A549 (cell line): Measurements from ENCODE around the gene ZSWIM3. TPM values are rescaled to one million over a fixed set of nuclear protein-coding genes. Genes with fewer than 3 reads are reported as not detected.
A peak's percentile ranks its signal among the peaks of the same experiment; 100 is the strongest.

Source experiments
- ATAC-seq, 2 experiments: fragments of 200-7000 bp in 1 of 2; fragments of >200 bp in 1 of 2; cut with Nextera tagmentation in 1 of 2; cut with Tn5 transposase in 1 of 2; 3 replicates each; pipeline versions ENCODE4 v1.8.0 to v1.9.1; 2018 to 2020; ENCODE audit warnings: mild to moderate bottlenecking in 1 of 2, moderate library complexity in 1 of 2
- CTCF ChIA-PET: fragments of 300-600 bp; sonication (Branson Sonifier 250); formaldehyde crosslinking; extraction: SDS; loops from one replicate; lab custom pipeline; 2021; ENCODE audit warnings: antibody characterized with exemption, inconsistent platforms; lab: Yijun Ruan, JAX
- POLR2A ChIA-PET: fragments of 350-600 bp; formaldehyde crosslinking; extraction: SDS; loops from one replicate; lab custom pipeline; 2021; ENCODE audit warnings: antibody characterized with exemption, inconsistent platforms; lab: Yijun Ruan, JAX
- DNase-seq, 2 experiments: peaks; one replicate each; pipeline versions ENCODE4 v3.0.0 to v3.0.0-alpha.2; 2011 to 2016; ENCODE audit warnings: low read depth in 1 of 2, low spot score in 1 of 2
- FAIRE-seq: peaks from 2 replicates; lab custom pipeline; 2011; peaks lifted over from hg19 to GRCh38; lab: Jason Lieb, UNC
- H3K27ac ChIP-seq, 2 experiments: fragments of >200 bp; sonication (Bioruptor Twin); formaldehyde crosslinking; 3 replicates each; pipeline ENCODE4 v1.5.1; 2016 to 2017
- H3K4me1 ChIP-seq: fragments of >200 bp; sonication (Bioruptor Twin); formaldehyde crosslinking; 3 replicates; pipeline ENCODE4 v1.6.1; 2016
- H3K4me2 ChIP-seq: fragments of >200 bp; sonication (Bioruptor Twin); formaldehyde crosslinking; 3 replicates; pipeline ENCODE4 v1.6.1; 2016
- H3K4me3 ChIP-seq: fragments of >200 bp; sonication (Bioruptor Twin); formaldehyde crosslinking; 3 replicates; pipeline ENCODE4 v1.5.1; 2016
- H3K9me3 ChIP-seq: fragments of >200 bp; sonication (Bioruptor Twin); formaldehyde crosslinking; 3 replicates; pipeline ENCODE4 v1.6.1; 2016
- CEBPB ChIP-seq, 2 experiments: fragments of >200 bp in 1 of 2; sonication (Bioruptor Twin) in 1 of 2; formaldehyde crosslinking in 1 of 2; IDR thresholded peaks; 2 replicates each; pipeline ENCODE4 v1.6.1; 2012 to 2016
- CHD2 ChIP-seq: fragments of 150-350 bp; IDR thresholded peaks from 2 replicates; pipeline ENCODE4 v1.6.1; 2014; ENCODE audit warnings: low read length; ENCODE audit not compliant: partially characterized antibody
- CHD4 ChIP-seq: fragments of 200-600 bp; sonication (generic); IDR thresholded peaks from 2 replicates; pipeline ENCODE4 v1.6.1; 2016; ENCODE audit warnings: antibody characterized with exemption, mild to moderate bottlenecking, borderline replicate concordance
- EHF ChIP-seq: fragments of 250-450 bp; sonication (Bioruptor Pico); IDR thresholded peaks from 2 replicates; pipeline ENCODE4 v1.5.0; 2020; ENCODE audit warnings: mild to moderate bottlenecking
- ELK1 ChIP-seq: fragments of 150-350 bp; IDR thresholded peaks from 2 replicates; pipeline ENCODE4 v1.6.1; 2014; ENCODE audit warnings: low read depth, mild to moderate bottlenecking, low read length
- EP300 ChIP-seq, 2 experiments: fragments of >200 bp; sonication (Bioruptor Twin); formaldehyde crosslinking; IDR thresholded peaks; 2 replicates in 1 of 2; 3 replicates in 1 of 2; pipeline ENCODE4 v1.6.1; 2016 to 2017
- ESRRA ChIP-seq: fragments of 150-350 bp; IDR thresholded peaks from 2 replicates; pipeline ENCODE4 v1.6.1; 2014; ENCODE audit warnings: mild to moderate bottlenecking, low read length, borderline replicate concordance
- FOSB ChIP-seq: fragments of 250-450 bp; sonication (Bioruptor Pico); IDR thresholded peaks from 2 replicates; pipeline ENCODE4 v1.5.0; 2020; ENCODE audit warnings: mild to moderate bottlenecking, moderate library complexity
- FOXS1 ChIP-seq: fragments of 250-450 bp; sonication (Bioruptor Pico); IDR thresholded peaks from 2 replicates; pipeline ENCODE4 v1.5.0; 2020; ENCODE audit warnings: mild to moderate bottlenecking, moderate library complexity
- GATA3 ChIP-seq: IDR thresholded peaks from 2 replicates; pipeline ENCODE4 v1.6.1; 2012; ENCODE audit warnings: borderline replicate concordance
- HDAC2 ChIP-seq: fragments of 200-600 bp; sonication (generic); IDR thresholded peaks from 2 replicates; pipeline ENCODE4 v1.6.1; 2016
- HEYL ChIP-seq: fragments of 250-450 bp; sonication (Bioruptor Pico); IDR thresholded peaks from 2 replicates; pipeline ENCODE4 v1.8.0; 2021; ENCODE audit warnings: mild to moderate bottlenecking, moderate library complexity
- JUN ChIP-seq, 2 experiments: fragments of >200 bp; sonication (Bioruptor Twin); formaldehyde crosslinking; IDR thresholded peaks; 2 replicates in 1 of 2; 3 replicates in 1 of 2; pipeline ENCODE4 v1.6.1; 2016 to 2017
- KDM5A ChIP-seq: fragments of 200-600 bp; sonication (generic); IDR thresholded peaks from 2 replicates; pipeline ENCODE4 v1.6.1; 2016; ENCODE audit warnings: antibody characterized with exemption, mild to moderate bottlenecking
- MAFK ChIP-seq: fragments of 450-650 bp; IDR thresholded peaks from 2 replicates; pipeline ENCODE4 v1.6.1; 2014; ENCODE audit not compliant: partially characterized antibody
- MAX ChIP-seq: IDR thresholded peaks from 2 replicates; pipeline ENCODE4 v1.6.1; 2012
- NPAS2 ChIP-seq: fragments of 250-450 bp; sonication (Bioruptor Pico); IDR thresholded peaks from 2 replicates; pipeline ENCODE4 v1.8.0; 2022; ENCODE audit warnings: mild to moderate bottlenecking, moderate library complexity, borderline replicate concordance
- PHF8 ChIP-seq: fragments of 200-600 bp; sonication (generic); IDR thresholded peaks from 2 replicates; pipeline ENCODE4 v1.6.1; 2016; ENCODE audit warnings: low read depth, mild to moderate bottlenecking, antibody characterized with exemption, moderate library complexity, borderline replicate concordance
- RARB ChIP-seq: fragments of 250-450 bp; sonication (Bioruptor Pico); IDR thresholded peaks from 2 replicates; pipeline ENCODE4 v1.8.0; 2021; ENCODE audit warnings: mild to moderate bottlenecking, moderate library complexity
- REST ChIP-seq: fragments of 200-600 bp; sonication (generic); IDR thresholded peaks from 2 replicates; pipeline ENCODE4 v1.6.1; 2016; ENCODE audit warnings: antibody characterized with exemption, mild to moderate bottlenecking, moderate library complexity
- SMC3 ChIP-seq: fragments of >200 bp; sonication (Bioruptor Twin); formaldehyde crosslinking; IDR thresholded peaks from 3 replicates; pipeline ENCODE4 v1.6.1; 2018; ENCODE audit warnings: inconsistent platforms
- SREBF2 ChIP-seq: fragments of 450-650 bp; IDR thresholded peaks from 2 replicates; pipeline ENCODE4 v1.6.1; 2014; ENCODE audit warnings: mild to moderate bottlenecking, moderate library complexity
- TFCP2L1 ChIP-seq: fragments of 250-450 bp; sonication (Bioruptor Pico); IDR thresholded peaks from 2 replicates; pipeline ENCODE4 v1.5.0; 2021; ENCODE audit warnings: mild to moderate bottlenecking
- TP53 ChIP-seq: fragments of 250-450 bp; sonication (Bioruptor Pico); IDR thresholded peaks from 2 replicates; pipeline ENCODE4 v1.5.0; 2021; ENCODE audit warnings: mild to moderate bottlenecking, moderate library complexity
- USF2 ChIP-seq: fragments of 450-650 bp; IDR thresholded peaks from 2 replicates; pipeline ENCODE4 v1.6.1; 2014; ENCODE audit warnings: antibody characterized with exemption
- WGBS: methylation state at CpG from one replicate; pipeline ENCODE4 v1.1.6; 2017; ENCODE audit errors: missing lambda C conversion rate; 5-methylcytosine and 5-hydroxymethylcytosine counted together
- polyA plus RNA-seq, 4 experiments: library from polyadenylated mRNA; depleted of rRNA in 3 of 4; stranded (reverse); fragments of >200 nt; fragmentation: RNase III in 1 of 4; extraction: RNeasy Plus Mini Kit Qiagen cat#74134 plus additional on column Dnase treatment in 1 of 4; gene quantifications; 2 replicates in 3 of 4; 3 replicates in 1 of 4; pipeline ENCODE4 v1.2.3, GENCODE V29; 2011 to 2017
- TF ChIP-seq, protein P1 (sequence below): fragments of >200 bp; sonication (Bioruptor Twin); formaldehyde crosslinking; IDR thresholded peaks from 3 replicates; pipeline ENCODE4 v1.6.1; 2016
- TF ChIP-seq, protein P2 (sequence below): IDR thresholded peaks from 2 replicates; pipeline ENCODE4 v1.6.1; 2012

The ZSWIM3 gene
- polyA plus RNA-seq, 2 of the 4 experiments (the other 2 are of a cell fraction): 1.1 to 1.3 TPM

- TF ChIP-seq CHD2 (peak; percentile 80), MAX (no peak), PHF8 (no peak), REST (peak; percentile 61), JUN (IDR thresholded peaks at IDR 0.05) (peak in 1 of 2 experiments; percentile 17; a peak in 1 of 5 replicates), CEBPB (IDR thresholded peaks at IDR 0.05) (peak; percentile 12 to 70; a peak in 2 of 4 replicates)
- peaks cover 16% of the 10 kb centered on the region for H3K4me1 ChIP-seq
- H3K4me3 ChIP-seq: peak overlapping the region; percentile 33; the same call in 2 of the 3 replicates
- H3K4me2 ChIP-seq: peak overlapping the region; percentile 69
- POLR2A ChIA-PET: interaction anchor here (1.0 to 1.2 kb wide), 2 partner anchors 11 to 24 kb away, joined by 4 to 8 read pairs; no protein-coding TSS in a partner anchor
- WGBS: 20% methylated on average over 28 of the region's 43 CpGs
- peak; percentile 88 to 96 for ATAC-seq
- peak; percentile 87 to 99 for DNase-seq
- peak overlapping the region; percentile 55 to 79 for H3K27ac ChIP-seq
- CTCF ChIA-PET: interaction anchor here (0.6 to 1.6 kb wide), 2 partner anchors 13 to 1781 kb away, joined by 3 to 6 read pairs; no protein-coding TSS in a partner anchor
- no peak for FAIRE-seq
- no peaks in the 10 kb centered on the region for H3K9me3 ChIP-seq
Observed at GRCh38 chr20:45910670-45911485, 53.5 kb downstream of the ZSWIM3 start.

- ATAC-seq (no peak), FAIRE-seq (no peak)
Observed at GRCh38 chr20:45911486-45912343, 54.3 kb downstream of the ZSWIM3 start, which contains the start of gene PLTP. Gene PLTP, minus strand, starts transcription at chr20:45912155. Its CDS starts 703 bp downstream, at chr20:45911452.

GRCh38 chr20:45912344-45912682 lies 54.9 kb downstream of the ZSWIM3 start:
- POLR2A ChIA-PET: interaction anchor here (1.0 kb wide), 1 partner anchor 13 kb away, joined by 4 read pairs; no protein-coding TSS in a partner anchor
- no peaks in the 10 kb centered on the region for H3K9me3 ChIP-seq
- no peak overlapping the region for H3K4me3 ChIP-seq
- FAIRE-seq (no peak), DNase-seq (no peak), ATAC-seq (no peak)
- no peak overlapping the region for H3K4me2 ChIP-seq
- WGBS: 83% methylated on average over 4 of the region's 4 CpGs
- peaks cover 11% of the 10 kb centered on the region; the same call in 2 of the 3 replicates for H3K4me1 ChIP-seq
- no peak overlapping the region for H3K27ac ChIP-seq
- CTCF ChIA-PET: no interaction called here
- TF ChIP-seq MAFK: no peak
- TF ChIP-seq HDAC2: no peak
- TF ChIP-seq CEBPB (IDR thresholded peaks at IDR 0.05): no peak
- TF ChIP-seq FOXS1 (CRISPR knock-in tag): no peak
- TF ChIP-seq TP53 (CRISPR knock-in tag): no peak
- TF ChIP-seq ELK1: no peak
- no peak for TF ChIP-seq SMC3
- no peak for TF ChIP-seq KDM5A
- TF ChIP-seq, protein P1, sequence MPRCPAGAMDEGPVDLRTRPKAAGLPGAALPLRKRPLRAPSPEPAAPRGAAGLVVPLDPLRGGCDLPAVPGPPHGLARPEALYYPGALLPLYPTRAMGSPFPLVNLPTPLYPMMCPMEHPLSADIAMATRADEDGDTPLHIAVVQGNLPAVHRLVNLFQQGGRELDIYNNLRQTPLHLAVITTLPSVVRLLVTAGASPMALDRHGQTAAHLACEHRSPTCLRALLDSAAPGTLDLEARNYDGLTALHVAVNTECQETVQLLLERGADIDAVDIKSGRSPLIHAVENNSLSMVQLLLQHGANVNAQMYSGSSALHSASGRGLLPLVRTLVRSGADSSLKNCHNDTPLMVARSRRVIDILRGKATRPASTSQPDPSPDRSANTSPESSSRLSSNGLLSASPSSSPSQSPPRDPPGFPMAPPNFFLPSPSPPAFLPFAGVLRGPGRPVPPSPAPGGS: no peak
- no peak for TF ChIP-seq EHF
- TF ChIP-seq, protein P2, sequence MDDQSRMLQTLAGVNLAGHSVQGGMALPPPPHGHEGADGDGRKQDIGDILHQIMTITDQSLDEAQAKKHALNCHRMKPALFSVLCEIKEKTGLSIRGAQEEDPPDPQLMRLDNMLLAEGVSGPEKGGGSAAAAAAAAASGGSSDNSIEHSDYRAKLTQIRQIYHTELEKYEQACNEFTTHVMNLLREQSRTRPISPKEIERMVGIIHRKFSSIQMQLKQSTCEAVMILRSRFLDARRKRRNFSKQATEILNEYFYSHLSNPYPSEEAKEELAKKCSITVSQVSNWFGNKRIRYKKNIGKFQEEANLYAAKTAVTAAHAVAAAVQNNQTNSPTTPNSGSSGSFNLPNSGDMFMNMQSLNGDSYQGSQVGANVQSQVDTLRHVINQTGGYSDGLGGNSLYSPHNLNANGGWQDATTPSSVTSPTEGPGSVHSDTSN: no peak
- TF ChIP-seq GATA3: no peak

More at GRCh38 chr20:45911486-45912343, 54.3 kb downstream of the ZSWIM3 start, which contains the start of gene PLTP:
- Histone ChIP-seq H3K27ac (peak within 1 kb of the TSS; percentile 55 to 79), H3K4me3 (peak within 1 kb of the TSS; percentile 33; the same call in 2 of the 3 replicates), H3K4me2 (peak within 1 kb of the TSS; percentile 69), H3K9me3 (no peaks in the 10 kb centered on the region), H3K4me1 (peaks cover 11% of the 10 kb centered on the region; the same call in 2 of the 3 replicates)
- DNase-seq: no peak
- CTCF ChIA-PET: interaction anchor here (1.6 kb wide), 1 partner anchor 12 kb away, joined by 6 read pairs; no protein-coding TSS in a partner anchor
- WGBS: 85% methylated on average over 57 of the region's 58 CpGs
- POLR2A ChIA-PET: interaction anchor here (1.0 kb wide), 1 partner anchor 12 kb away, joined by 4 read pairs; no protein-coding TSS in a partner anchor
- no peak for TF ChIP-seq SREBF2
- TF ChIP-seq CHD4: no peak
- TF ChIP-seq ESRRA: no peak
- TF ChIP-seq FOSB: no peak
- no peak for TF ChIP-seq HEYL
- no peak for TF ChIP-seq NPAS2 (CRISPR knock-in tag)
- TF ChIP-seq EP300 (IDR thresholded peaks at IDR 0.05): no peak
- TF ChIP-seq RARB: no peak
- no peak for TF ChIP-seq TFCP2L1 (CRISPR knock-in tag)
- no peak for TF ChIP-seq USF2
